ENCODE measurements around the gene MACROD2. TPM values are rescaled to one million over a fixed set of nuclear protein-coding genes. Genes with fewer than 3 reads are reported as not detected.
"Not testable (repeated sequence)": the region's sequence is repeated elsewhere in the genome, so short reads cannot be mapped to it uniquely, and the experiment has no call there.

MACROD2 gene
- polyA plus RNA-seq, 4 donors: 1.00 to 4.8 (median 1.4) TPM

- not testable (repeated sequence) for H3K4me1 ChIP-seq (ENCODE audit: control insufficient read depth in 3 of 3, insufficient read depth in 2 of 3, low read depth in 1 of 3, low read length in 2 of 3); H3K36me3 ChIP-seq (ENCODE audit: control insufficient read depth in 3 of 3, insufficient read depth in 2 of 3, low read depth in 1 of 3, low read length in 3 of 3); H3K4me3 ChIP-seq (ENCODE audit: low read depth in 1 of 3, low read length in 3 of 3); H3K9me3 ChIP-seq (ENCODE audit: control insufficient read depth in 2 of 2, insufficient read depth in 1 of 2, low read depth in 1 of 2, low read length in 1 of 2); H3K27ac ChIP-seq (ENCODE audit: low read depth in 1 of 3, low read length in 2 of 3); DNase-seq; H3K27me3 ChIP-seq (ENCODE audit: control insufficient read depth in 3 of 3, insufficient read depth in 3 of 3, low read length in 3 of 3); FAIRE-seq
- WGBS, 3 donors: 87 to 93% (median 93%) methylated on average over 5 of the region's 5 CpGs
These were observed 3.4 kb upstream of the MACROD2 start for GRCh38 chr20:13991955-13992354.

- DNase-seq (peak; percentile 60 to 85), FAIRE-seq (no peak)
- Histone ChIP-seq H3K27ac (ENCODE audit: low read depth in 1 of 3, low read length in 2 of 3) (peak overlapping the region in 2 of 3 donors; percentile 74 to 80), H3K9me3 (ENCODE audit: control insufficient read depth in 2 of 2, insufficient read depth in 1 of 2, low read depth in 1 of 2, low read length in 1 of 2) (peaks cover 0 to 4% of the 10 kb centered on the region in 2 donors), H3K36me3 (ENCODE audit: control insufficient read depth in 3 of 3, insufficient read depth in 2 of 3, low read depth in 1 of 3, low read length in 3 of 3) (no peaks in the 10 kb centered on the region), H3K4me3 (ENCODE audit: low read depth in 1 of 3, low read length in 3 of 3) (peak overlapping the region; percentile 31 to 84 (median 64)), H3K27me3 (ENCODE audit: control insufficient read depth in 3 of 3, insufficient read depth in 3 of 3, low read length in 3 of 3) (no peaks in the 10 kb centered on the region), H3K4me1 (ENCODE audit: control insufficient read depth in 3 of 3, insufficient read depth in 2 of 3, low read depth in 1 of 3, low read length in 2 of 3) (no peaks in the 10 kb centered on the region)
- WGBS, 3 donors: 3 to 6% (median 6%) methylated on average over 31 to 52 of the region's 52 CpGs
These were observed 525 bp downstream of the MACROD2 start for GRCh38 chr20:13995841-13996240.

GRCh38 chr20:13996265-13996664 is 949 bp downstream of the MACROD2 start:
- H3K4me3 ChIP-seq (ENCODE audit: low read depth in 1 of 3, low read length in 3 of 3): peak overlapping the region; percentile 31 to 84 (median 64)
- H3K36me3 ChIP-seq (ENCODE audit: control insufficient read depth in 3 of 3, insufficient read depth in 2 of 3, low read depth in 1 of 3, low read length in 3 of 3): no peaks in the 10 kb centered on the region
- no peak for FAIRE-seq
- H3K27ac ChIP-seq (ENCODE audit: low read depth in 1 of 3, low read length in 2 of 3): no peak overlapping the region
- DNase-seq: peak in 1 of 2 donors; percentile 28
- 3 to 9% (median 9%) methylated on average over 13 of the region's 13 CpGs for WGBS, 3 donors
- peaks cover 0 to 4% of the 10 kb centered on the region in 2 donors for H3K9me3 ChIP-seq (ENCODE audit: control insufficient read depth in 2 of 2, insufficient read depth in 1 of 2, low read depth in 1 of 2, low read length in 1 of 2)
- H3K4me1 ChIP-seq (ENCODE audit: control insufficient read depth in 3 of 3, insufficient read depth in 2 of 3, low read depth in 1 of 3, low read length in 2 of 3): no peaks in the 10 kb centered on the region
- H3K27me3 ChIP-seq (ENCODE audit: control insufficient read depth in 3 of 3, insufficient read depth in 3 of 3, low read length in 3 of 3): no peaks in the 10 kb centered on the region

- no peak for DNase-seq
- peaks cover 0 to 6% (median 0%) of the 10 kb centered on the region in 3 donors for H3K36me3 ChIP-seq (ENCODE audit: control insufficient read depth in 3 of 3, insufficient read depth in 2 of 3, low read depth in 1 of 3, low read length in 3 of 3)
- H3K27me3 ChIP-seq (ENCODE audit: control insufficient read depth in 3 of 3, insufficient read depth in 3 of 3, low read length in 3 of 3): no peaks in the 10 kb centered on the region
- H3K27ac ChIP-seq (ENCODE audit: low read depth in 1 of 3, low read length in 2 of 3): no peak overlapping the region
- WGBS, 3 donors: 88 to 97% (median 93%) methylated on average over 1 of the region's 1 CpG
- H3K4me1 ChIP-seq (ENCODE audit: control insufficient read depth in 3 of 3, insufficient read depth in 2 of 3, low read depth in 1 of 3, low read length in 2 of 3): no peaks in the 10 kb centered on the region
- no peak for FAIRE-seq
- peaks cover 0 to 3% of the 10 kb centered on the region in 2 donors for H3K9me3 ChIP-seq (ENCODE audit: control insufficient read depth in 2 of 2, insufficient read depth in 1 of 2, low read depth in 1 of 2, low read length in 1 of 2)
- no peak overlapping the region for H3K4me3 ChIP-seq (ENCODE audit: low read depth in 1 of 3, low read length in 3 of 3)
These were observed 5.6 kb downstream of the MACROD2 start for GRCh38 chr20:14000917-14001316.

GRCh38 chr20:14005996-14006395 is 10.7 kb downstream of the MACROD2 start:
- peaks cover 0 to 6% (median 0%) of the 10 kb centered on the region in 3 donors for H3K36me3 ChIP-seq (ENCODE audit: control insufficient read depth in 3 of 3, insufficient read depth in 2 of 3, low read depth in 1 of 3, low read length in 3 of 3)
- no peak for FAIRE-seq

GRCh38 chr20:14009208-14009607 is 13.9 kb downstream of the MACROD2 start:
- FAIRE-seq: no peak
- H3K4me1 ChIP-seq (ENCODE audit: control insufficient read depth in 3 of 3, insufficient read depth in 2 of 3, low read depth in 1 of 3, low read length in 2 of 3): no peaks in the 10 kb centered on the region
- 56 to 64% (median 63%) methylated on average over 2 of the region's 2 CpGs for WGBS, 3 donors

More at GRCh38 chr20:14005996-14006395, 10.7 kb downstream of the MACROD2 start:
- Histone ChIP-seq H3K4me1 (ENCODE audit: control insufficient read depth in 3 of 3, insufficient read depth in 2 of 3, low read depth in 1 of 3, low read length in 2 of 3) (no peaks in the 10 kb centered on the region), H3K9me3 (ENCODE audit: control insufficient read depth in 2 of 2, insufficient read depth in 1 of 2, low read depth in 1 of 2, low read length in 1 of 2) (peaks cover 0 to 3% of the 10 kb centered on the region in 2 donors), H3K27me3 (ENCODE audit: control insufficient read depth in 3 of 3, insufficient read depth in 3 of 3, low read length in 3 of 3) (no peaks in the 10 kb centered on the region), H3K27ac (ENCODE audit: low read depth in 1 of 3, low read length in 2 of 3) (no peak overlapping the region), H3K4me3 (ENCODE audit: low read depth in 1 of 3, low read length in 3 of 3) (no peak overlapping the region)
- 88 to 93% (median 92%) methylated on average over 4 of the region's 4 CpGs for WGBS, 3 donors
- DNase-seq: no peak

GRCh38 chr20:14012671-14013070 is 17.4 kb downstream of the MACROD2 start:
- peaks cover 0 to 18% of the 10 kb centered on the region in 2 donors for H3K9me3 ChIP-seq (ENCODE audit: control insufficient read depth in 2 of 2, insufficient read depth in 1 of 2, low read depth in 1 of 2, low read length in 1 of 2)
- no peaks in the 10 kb centered on the region for H3K4me1 ChIP-seq (ENCODE audit: control insufficient read depth in 3 of 3, insufficient read depth in 2 of 3, low read depth in 1 of 3, low read length in 2 of 3)
- DNase-seq (no peak), FAIRE-seq (no peak)
- H3K27me3 ChIP-seq (ENCODE audit: control insufficient read depth in 3 of 3, insufficient read depth in 3 of 3, low read length in 3 of 3): no peaks in the 10 kb centered on the region
- no peaks in the 10 kb centered on the region for H3K36me3 ChIP-seq (ENCODE audit: control insufficient read depth in 3 of 3, insufficient read depth in 2 of 3, low read depth in 1 of 3, low read length in 3 of 3)
- no peak overlapping the region for H3K4me3 ChIP-seq (ENCODE audit: low read depth in 1 of 3, low read length in 3 of 3)
- H3K27ac ChIP-seq (ENCODE audit: low read depth in 1 of 3, low read length in 2 of 3): no peak overlapping the region
- 94 to 98% (median 97%) methylated on average over 3 of the region's 3 CpGs for WGBS, 3 donors

More at GRCh38 chr20:14009208-14009607, 13.9 kb downstream of the MACROD2 start:
- Histone ChIP-seq H3K36me3 (ENCODE audit: control insufficient read depth in 3 of 3, insufficient read depth in 2 of 3, low read depth in 1 of 3, low read length in 3 of 3) (peaks cover 0 to 3% (median 0%) of the 10 kb centered on the region in 3 donors), H3K9me3 (ENCODE audit: control insufficient read depth in 2 of 2, insufficient read depth in 1 of 2, low read depth in 1 of 2, low read length in 1 of 2) (peaks cover 0 to 15% of the 10 kb centered on the region in 2 donors), H3K27ac (ENCODE audit: low read depth in 1 of 3, low read length in 2 of 3) (no peak overlapping the region), H3K4me3 (ENCODE audit: low read depth in 1 of 3, low read length in 3 of 3) (no peak overlapping the region), H3K27me3 (ENCODE audit: control insufficient read depth in 3 of 3, insufficient read depth in 3 of 3, low read length in 3 of 3) (no peaks in the 10 kb centered on the region)
- no peak for DNase-seq

- DNase-seq (no peak), FAIRE-seq (no peak)
- H3K4me1 ChIP-seq (ENCODE audit: control insufficient read depth in 3 of 3, insufficient read depth in 2 of 3, low read depth in 1 of 3, low read length in 2 of 3): no peaks in the 10 kb centered on the region
- H3K27me3 ChIP-seq (ENCODE audit: control insufficient read depth in 3 of 3, insufficient read depth in 3 of 3, low read length in 3 of 3): no peaks in the 10 kb centered on the region
- H3K4me3 ChIP-seq (ENCODE audit: low read depth in 1 of 3, low read length in 3 of 3): no peak overlapping the region
- no peaks in the 10 kb centered on the region for H3K36me3 ChIP-seq (ENCODE audit: control insufficient read depth in 3 of 3, insufficient read depth in 2 of 3, low read depth in 1 of 3, low read length in 3 of 3)
- peaks cover 0 to 3% of the 10 kb centered on the region in 2 donors for H3K9me3 ChIP-seq (ENCODE audit: control insufficient read depth in 2 of 2, insufficient read depth in 1 of 2, low read depth in 1 of 2, low read length in 1 of 2)
- whole genome bisulfite sequencing, 3 donors: 80 to 86% (median 86%) methylated on average over 1 of the region's 1 CpG
- no peak overlapping the region for H3K27ac ChIP-seq (ENCODE audit: low read depth in 1 of 3, low read length in 2 of 3)
These were observed 35.7 kb downstream of the MACROD2 start for GRCh38 chr20:14030991-14031390.

GRCh38 chr20:14033310-14033709 is 38.0 kb downstream of the MACROD2 start:
- FAIRE-seq: no peak
- no peaks in the 10 kb centered on the region for H3K4me1 ChIP-seq (ENCODE audit: control insufficient read depth in 3 of 3, insufficient read depth in 2 of 3, low read depth in 1 of 3, low read length in 2 of 3)
- H3K36me3 ChIP-seq (ENCODE audit: control insufficient read depth in 3 of 3, insufficient read depth in 2 of 3, low read depth in 1 of 3, low read length in 3 of 3): no peaks in the 10 kb centered on the region
- 78 to 88% (median 88%) methylated on average over 1 of the region's 1 CpG for WGBS, 3 donors
- H3K9me3 ChIP-seq (ENCODE audit: control insufficient read depth in 2 of 2, insufficient read depth in 1 of 2, low read depth in 1 of 2, low read length in 1 of 2): no peaks in the 10 kb centered on the region
- no peak overlapping the region for H3K27ac ChIP-seq (ENCODE audit: low read depth in 1 of 3, low read length in 2 of 3)
- DNase-seq: no peak
- H3K4me3 ChIP-seq (ENCODE audit: low read depth in 1 of 3, low read length in 3 of 3): no peak overlapping the region
- no peaks in the 10 kb centered on the region for H3K27me3 ChIP-seq (ENCODE audit: control insufficient read depth in 3 of 3, insufficient read depth in 3 of 3, low read length in 3 of 3)
